NOMO-1 treated with DMSO at 0.1 percent for 48 hours (cell line): Measurements from ENCODE around the gene ARSG.
"Not testable (repeated sequence)": the region's sequence is repeated elsewhere in the genome, so short reads cannot be mapped to it uniquely, and the experiment has no call there.

Experiments used
- DNase-seq: peaks from one replicate; lab custom pipeline; 2025; ENCODE audit not compliant: unreplicated experiment; lab: John Stamatoyannopoulos, UW

Gene ARSG

DNA sequence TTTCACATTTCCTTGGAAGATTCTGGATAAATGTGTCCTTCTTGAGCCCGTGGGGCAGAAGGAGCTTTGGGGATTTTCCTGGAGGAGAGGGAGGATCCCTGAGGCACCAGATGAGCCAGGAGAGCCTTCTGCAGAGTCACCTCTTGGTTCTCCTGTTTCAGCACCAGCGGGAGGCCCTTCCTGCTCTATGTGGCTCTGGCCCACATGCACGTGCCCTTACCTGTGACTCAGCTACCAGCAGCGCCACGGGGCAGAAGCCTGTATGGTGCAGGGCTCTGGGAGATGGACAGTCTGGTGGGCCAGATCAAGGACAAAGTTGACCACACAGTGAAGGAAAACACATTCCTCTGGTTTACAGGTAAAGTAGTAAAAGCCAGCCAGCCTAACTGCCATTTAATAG is 77.1 kb downstream of the ARSG start:
- no peak for DNase-seq

DNA sequence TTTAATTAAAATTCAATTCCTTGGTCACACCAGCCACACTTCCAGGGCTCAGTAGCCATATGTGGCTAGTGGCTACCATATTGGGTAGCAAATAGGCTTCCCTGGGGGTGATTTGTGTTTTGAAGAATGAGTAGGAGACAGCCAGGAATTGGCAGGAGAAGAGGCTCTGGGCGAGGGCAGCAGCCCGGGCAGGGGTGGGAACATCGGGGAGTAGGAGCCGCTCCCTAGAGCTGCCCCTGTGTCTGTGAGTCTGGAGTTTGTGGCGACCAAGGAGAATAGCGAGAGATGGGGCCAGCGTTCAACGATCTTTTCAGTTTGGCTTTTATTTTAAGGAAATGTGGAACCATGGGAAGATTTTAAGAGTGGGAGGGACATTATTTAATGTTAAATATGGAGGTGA is 84.3 kb downstream of the ARSG start:
- DNase-seq, result no peak

DNA sequence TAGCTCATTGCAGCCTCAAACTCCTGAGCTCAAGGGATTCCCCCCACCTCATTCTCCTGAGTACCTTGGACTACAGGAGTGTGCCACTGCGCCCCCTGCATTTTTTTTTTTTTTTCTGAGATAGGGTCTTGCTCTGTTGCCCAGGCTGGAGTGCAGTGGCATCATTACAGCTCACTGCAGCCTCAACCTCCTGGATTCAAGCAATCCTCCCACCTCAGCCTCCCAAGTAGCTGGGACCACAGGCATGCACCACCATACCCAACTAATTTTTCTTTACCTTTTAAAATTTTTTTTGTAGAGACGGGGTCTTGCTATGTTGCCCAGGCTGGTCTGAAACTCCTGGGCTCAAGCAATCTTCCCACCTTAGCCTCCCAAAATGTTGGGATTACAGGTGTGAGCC is 84.9 kb downstream of the ARSG start:
- not testable (repeated sequence) for DNase-seq

DNA sequence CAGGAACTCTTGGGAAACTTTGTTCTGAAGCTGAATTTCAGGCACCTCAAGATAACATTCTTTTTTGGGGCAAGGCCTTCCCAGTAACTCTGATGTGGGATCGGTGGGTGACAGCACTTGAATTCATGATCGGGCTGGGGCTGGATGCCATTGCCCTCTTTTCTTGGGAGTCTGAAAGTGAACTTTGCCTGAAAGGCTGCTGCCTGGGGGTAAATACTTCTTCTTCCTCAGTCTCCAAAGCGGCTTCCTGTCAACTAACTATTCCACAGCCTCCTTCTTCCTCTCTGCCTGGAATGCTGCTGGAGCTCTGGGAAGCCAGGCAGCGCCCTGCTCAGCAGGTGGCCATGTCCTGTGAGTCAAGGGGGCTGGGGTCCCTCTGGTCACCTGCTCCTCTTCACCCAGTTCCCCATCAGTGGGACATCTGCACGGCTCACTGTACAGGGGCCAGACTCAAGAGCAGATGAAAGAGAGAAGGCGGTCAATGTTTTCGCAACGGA is 86.5 kb downstream of the ARSG start:
- DNase-seq, result no peak

DNA sequence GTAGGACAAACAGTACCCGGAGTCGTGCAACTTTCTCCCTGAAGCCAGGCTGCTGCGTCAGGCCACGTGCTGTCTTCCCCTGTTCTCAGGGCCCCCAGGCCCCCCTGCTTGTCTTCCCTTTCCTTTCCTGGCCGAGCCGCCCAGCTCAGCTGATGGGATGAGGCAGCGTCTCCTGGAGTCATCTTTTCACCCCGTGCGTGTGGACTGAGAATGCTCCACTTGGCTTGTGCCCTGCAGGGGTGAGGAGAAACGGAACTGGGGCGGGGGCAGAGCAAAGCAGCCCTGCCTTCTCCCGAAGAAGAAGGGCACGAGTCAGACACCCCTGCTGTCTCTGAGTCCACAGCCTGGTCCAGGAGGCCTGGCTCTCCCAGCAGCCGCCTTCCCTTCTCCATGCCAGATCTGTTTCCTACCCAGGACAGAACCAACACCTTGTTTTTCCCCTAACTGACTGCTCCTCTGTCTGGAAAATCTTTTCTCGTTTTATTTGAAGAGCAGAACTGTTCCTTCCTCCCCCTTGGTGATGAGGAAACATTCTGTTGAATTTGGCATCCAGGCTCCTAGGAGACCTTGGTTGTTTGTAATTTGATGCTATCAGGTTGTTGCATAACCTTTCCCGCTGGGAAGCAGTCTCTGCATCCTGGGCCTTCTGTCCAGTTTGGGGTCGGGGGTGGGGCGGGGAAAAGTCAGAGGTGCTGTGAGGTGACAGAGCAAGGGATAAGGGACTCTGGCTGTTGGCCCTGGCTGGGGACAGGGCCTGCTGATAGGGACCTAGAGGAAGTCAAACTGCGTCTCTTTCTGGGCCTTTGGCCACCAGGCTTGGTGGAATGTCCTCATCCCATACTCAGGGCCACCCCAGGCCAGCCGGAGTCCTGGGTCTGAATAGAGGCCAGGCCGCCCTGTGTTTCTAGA is 87.2 kb downstream of the ARSG start:
- no peak for DNase-seq

DNA sequence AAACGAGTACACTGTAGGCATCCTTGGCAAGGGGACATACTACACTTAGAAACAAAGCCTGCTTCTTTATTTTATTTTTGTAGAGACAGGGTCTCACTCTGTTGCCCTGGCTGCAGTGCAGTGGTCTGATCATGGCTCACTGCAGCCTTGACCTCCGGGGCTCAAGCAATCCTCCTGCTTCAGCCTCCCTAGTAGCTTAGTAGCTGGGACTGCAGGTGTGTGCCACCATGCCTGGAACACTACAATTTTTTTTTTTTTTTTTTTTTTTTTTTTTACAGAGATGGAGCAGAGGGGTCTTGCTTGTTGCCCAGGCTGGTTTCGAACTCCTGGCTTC is 87.8 kb downstream of the ARSG start:
- no peak for DNase-seq

DNA sequence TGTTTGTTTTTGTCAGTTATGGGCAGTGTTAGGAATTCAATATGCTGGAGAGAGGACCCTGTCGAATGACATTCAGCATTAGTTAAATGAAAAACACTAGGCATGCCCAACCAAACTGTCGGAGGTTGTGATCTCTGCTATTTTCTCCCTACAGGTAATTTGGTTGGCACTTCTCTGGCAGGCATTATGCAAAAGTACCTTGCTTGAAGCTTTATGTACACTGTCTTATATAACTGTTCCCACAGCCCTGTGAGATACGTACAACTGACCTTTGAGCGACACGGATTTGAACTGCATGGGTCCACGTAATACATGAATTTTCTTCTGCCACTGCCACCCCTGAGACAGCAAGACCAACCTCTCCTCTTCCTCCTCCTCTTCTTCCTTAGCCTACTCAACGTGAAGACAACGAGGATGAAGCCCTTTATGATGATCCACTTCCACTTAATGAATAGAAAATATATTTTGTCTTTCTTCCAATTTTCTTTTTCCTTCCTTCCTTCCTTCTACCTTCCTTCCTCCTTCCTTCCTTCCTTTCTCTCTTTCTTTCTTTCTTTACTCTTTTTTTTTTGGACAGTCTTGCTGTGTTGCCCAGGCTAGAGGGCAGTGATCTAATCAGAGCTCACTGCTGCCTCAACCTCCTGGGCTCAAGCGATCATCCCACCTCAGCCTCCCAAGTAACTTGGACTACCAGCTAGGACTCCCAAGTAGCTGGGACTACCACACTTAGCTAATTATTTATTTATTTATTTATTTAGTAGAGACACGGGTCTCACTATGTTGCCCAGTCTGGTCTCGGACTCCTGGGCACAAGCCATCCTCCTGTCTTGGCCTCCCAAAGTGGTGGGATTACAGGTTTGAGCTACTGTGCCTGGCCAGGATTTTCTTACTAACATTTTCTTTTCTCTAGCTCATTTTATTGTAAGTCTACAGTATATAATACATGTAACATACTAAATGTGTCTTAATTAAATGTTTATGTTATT is 88.7 kb downstream of the ARSG start:
- DNase-seq, result no peak

DNA sequence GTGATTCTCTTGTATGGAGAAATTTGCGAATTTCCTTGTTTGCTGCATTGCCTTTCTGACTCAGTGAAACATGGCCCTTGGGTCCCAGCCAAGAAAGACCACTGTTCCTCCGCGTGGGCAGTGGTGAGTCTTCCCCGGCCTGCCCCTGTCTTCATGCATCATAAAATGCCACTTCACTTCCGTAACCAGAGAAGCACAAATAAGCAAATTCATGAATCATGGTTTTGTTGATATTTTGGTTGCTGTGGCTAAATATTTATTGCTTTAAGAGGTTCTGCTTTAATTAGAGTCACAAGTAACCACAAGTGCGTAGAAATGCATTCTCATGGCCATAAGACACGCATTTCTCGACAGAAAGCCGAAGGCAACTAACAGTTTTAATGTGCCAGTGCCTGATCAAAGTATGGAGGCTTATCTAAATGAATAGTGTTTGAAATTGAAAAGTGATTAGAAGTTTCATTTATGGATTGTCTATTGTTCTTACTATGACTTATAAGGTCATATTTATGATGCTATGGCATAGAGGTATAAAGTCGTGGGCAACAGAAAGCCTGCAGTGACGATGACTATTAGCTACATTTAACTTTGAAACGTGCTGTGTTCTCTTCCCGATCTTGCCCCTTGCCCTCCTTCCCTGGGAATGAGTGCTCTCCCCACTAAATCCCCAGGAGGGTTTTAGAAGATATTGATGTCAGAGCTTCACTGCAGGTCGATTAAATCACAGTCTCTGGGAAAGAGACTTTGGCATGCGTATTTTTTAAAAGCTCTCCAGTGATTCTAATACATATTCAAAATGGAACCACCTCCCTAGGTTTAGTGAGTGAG is 90.0 kb downstream of the ARSG start:
- peak; percentile 20 for DNase-seq

DNA sequence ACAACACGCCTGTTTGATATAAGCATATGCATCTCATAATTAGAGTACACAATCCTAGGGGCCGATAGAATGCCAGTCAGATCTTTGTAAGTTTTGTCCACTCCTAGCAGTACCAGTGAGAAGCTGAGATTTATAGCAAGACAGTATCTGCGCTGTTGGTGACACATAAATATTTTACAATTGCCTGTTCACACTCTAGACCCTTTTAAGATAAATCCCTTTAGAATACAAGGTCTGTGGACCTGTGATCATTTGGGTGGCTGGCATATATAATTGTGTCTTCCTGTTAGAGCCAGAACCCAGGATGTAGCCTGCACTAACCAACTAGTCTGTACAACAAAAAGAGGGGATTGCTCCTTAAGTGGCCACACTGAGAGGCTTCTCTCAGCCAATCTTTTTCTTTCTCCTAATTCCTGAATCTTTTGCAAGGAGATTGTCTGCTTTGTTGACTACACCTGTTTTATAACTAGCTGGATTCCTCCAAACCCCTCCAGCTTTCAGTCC is 91.3 kb downstream of the ARSG start:
- no peak for DNase-seq

DNA sequence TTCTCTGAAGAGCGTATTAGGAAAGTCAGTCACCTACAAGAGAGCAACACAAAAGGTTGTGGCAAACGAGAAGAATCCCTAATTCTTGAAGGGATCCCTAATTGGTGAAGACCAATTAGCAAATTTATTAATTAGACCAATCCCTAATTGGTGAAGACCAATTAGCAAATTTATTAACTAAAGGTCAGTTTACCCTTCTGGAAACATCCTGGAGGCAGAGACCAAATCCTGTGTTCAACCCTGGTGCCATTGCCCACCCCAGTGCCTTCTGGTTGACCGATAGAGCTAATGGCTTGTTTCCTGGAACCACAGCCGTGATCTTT is 91.8 kb downstream of the ARSG start:
- no peak for DNase-seq

DNA sequence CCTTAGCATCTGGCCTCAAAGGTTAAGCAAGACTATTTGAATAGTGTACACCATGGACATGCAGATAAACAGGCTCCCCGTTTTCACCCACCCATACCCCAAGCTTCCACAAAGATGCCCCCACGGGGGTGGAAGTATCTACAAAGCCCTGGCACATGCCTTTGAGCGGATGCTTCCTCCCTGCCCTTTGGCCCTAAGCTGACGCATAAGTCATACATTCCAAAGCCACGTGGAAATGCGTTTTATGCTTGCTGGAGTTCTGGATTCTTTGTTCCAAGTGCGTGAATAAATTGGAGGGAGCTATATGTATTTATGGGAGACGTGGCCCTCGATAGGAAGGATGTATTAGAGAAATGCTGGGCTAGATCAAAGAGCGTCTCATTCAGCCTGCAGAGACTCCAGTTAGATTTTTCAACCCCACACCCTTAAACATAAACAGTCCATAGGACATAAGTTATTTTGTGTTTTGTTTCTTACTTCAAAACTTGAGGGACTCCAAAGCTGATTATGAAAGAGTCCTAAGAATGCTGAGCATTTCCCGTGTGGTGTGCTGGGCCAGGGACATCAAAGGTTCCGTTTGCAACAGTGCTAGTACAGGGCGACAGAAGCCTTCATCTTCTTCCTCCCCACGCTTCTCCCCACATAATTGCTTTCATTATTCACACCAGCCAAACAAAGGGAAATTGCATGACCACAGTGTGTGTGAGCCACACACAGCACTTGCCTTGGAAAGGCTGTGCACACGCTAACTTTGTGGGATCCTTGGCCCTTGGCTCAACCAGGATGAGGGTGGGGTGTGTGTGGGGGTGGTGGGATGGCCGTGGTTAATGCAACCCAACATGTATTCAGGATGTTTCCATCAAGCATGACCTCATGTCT is 92.4 kb downstream of the ARSG start:
- peak; percentile 80 for DNase-seq

DNA sequence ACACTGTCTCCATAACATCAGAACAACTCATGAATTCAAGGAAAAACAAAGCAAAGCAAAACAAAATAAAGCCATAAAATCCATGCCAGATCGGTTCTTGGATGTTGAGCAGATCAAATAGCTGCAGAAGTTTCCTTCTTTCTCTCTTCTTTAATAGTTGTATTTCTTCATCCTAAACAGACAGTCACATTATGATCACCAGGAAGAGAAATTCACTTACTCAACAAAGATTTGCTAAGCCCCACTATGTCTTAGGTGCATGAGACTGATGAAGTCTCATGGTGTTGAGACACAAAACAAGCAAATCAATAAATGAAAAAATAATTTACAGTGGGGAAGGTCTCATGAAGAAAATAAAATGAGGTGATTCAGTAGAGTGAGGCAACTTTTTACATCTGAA is 93.2 kb downstream of the ARSG start:
- peak; percentile 35 for DNase-seq

DNA sequence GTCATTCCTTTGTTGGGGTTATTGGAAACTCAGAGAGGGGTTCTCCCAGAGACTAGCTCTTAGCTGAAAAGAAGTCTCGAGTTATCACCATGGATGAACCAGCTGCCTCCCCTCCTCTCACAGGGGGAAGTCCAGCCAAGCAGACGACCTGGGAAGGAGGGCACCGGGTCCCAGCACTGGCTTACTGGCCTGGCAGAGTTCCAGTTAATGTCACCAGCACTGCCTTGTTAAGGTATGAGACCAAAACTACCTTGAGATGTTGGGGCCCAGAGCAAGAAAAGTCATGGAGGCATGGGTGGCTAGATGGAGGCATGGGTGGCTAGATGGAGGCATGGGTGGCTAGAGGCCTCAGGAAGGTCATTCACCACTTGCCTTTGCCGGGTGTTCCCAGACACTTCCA is 93.6 kb downstream of the ARSG start:
- no peak for DNase-seq

DNA sequence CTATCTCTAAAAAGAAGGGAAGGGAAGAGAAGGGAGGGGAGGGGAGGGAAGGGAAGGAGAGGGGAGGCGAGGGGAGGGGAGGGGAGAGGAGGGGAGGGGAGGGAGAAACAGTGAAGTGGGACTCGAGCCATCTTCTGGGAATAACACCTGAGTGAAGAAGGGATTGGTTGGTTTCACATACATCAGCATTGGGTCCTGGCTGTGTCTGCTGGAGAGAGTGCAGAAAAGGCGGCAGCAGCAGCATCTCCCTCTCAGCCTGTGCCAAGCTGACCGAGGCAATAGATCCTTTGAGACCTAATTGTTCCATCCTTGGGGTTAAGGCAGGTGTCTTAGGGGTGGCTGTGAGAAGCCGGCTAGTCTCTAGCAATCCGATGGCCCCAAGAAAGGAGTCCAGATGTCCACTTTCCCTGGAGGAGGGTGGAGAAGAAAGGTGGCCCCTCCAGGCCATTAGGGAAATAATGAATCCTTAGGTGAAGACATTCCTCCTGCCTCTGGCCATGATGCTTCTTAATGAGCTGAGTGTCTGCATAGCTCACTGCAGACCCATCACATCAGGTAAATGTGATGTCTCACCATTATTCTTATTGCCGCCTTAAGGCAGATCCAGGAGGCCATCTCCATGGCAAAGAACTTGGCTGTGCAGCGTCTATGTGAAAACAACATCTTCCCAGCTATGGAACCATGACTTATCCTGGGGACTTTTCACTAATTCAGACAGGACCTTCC is 94.4 kb downstream of the ARSG start:
- no peak for DNase-seq

DNA sequence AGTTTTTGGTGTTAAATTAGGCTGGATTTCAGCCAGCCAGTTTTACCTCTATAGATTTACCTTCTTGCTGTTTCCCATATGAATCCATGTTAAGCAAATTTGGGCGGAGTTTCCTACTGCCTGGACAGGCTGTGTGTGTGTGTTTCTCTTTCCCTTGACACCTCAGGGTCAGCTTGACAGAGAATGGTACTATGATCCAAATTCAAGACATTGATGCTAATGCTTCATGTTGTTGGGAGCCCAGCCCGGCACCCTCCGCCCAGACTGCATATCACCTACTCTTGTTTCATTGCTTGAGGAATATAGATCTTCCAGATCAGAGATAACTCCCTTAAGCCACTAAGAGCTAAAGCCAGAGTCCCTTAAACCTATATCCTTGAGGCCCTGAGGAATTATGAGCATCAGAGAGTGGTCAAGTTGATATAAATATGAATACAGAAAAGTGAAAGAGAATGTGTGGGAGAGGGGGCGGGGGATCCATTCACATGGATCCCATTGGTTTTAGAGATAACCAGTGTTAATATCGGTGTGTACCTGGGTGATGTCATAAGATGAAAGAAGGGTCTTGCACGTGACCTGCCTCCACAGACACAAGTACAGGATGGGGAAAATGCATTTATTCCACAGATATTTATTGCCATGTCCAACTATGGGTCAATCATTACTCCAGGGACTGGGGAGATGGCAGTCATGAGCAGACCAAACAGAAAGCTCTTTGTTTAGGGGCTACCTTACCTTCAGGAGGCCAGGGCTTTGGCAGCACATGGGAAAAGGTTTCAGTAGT is 96.3 kb downstream of the ARSG start:
- no peak for DNase-seq

DNA sequence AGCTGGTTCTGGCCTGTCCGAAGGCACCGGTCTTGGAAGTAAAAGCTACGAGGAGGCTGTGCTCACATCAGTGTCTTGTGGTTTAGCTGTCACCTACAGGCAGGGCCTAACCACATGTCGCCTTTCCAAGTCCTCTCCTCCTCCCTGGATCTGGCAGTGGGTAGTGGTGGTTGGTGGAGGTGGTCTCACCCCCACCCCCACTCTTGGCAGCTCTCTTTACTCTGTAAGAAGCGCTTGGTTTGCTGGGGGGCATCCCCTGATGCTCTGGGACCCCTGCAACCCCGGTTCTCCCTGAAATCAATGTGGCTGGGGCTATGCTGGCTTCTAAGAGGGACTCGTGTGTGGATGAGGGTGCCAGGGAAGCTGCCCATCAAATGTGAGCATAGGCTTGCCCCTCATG is 97.7 kb downstream of the ARSG start:
- no peak for DNase-seq

DNA sequence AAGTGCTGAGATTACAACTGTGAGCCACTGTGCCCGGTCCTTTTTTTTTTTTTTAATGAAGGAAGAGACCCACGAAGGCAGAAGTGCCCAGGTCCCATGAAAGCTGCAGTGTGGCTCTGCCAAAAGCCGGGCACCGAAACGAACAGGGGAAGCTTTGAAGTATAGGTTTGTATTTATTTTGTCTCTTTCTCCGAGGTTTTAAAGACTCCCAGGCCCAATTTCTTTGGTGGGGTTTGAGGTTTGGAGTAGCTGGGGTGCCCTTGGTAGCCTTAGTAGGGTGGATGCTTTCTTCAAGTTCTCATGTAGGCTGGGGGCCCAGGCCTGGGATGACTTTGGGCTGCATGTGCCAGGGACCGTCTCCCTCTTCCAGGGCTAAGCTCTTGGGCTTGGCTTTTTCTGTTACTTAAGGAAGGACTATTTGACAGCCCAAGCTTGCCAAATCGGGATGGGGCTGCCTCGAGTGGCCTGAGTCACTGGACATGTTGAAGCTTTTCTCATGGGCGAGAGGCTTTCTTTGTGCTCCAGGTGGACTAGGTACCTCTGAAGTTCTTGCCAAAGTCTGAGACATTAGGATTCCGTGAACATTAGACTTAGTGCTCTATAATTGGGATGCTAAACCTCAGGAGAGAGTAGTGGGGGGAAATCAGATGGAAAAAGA is 99.7 kb downstream of the ARSG start:
- DNase-seq, result no peak
